ENCODE results near the gene PRPF6. TPM values are rescaled to one million over a fixed set of nuclear protein-coding genes. Genes with fewer than 3 reads are reported as not detected.

The PRPF6 gene
- total RNA-seq, 1 donor from 2014 or later: 57.2 TPM

GRCh38 chr20:63977739-63978276 is 3.1 kb upstream of the PRPF6 start:
- Histone ChIP-seq H3K9me3 (no peaks in the 10 kb centered on the region), H3K27ac (no peak overlapping the region), H3K36me3 (peaks cover 2% of the 10 kb centered on the region), H3K4me3 (no peak overlapping the region), H3K4me1 (peaks cover 52% of the 10 kb centered on the region), H3K27me3 (ENCODE audit: low read depth) (no peaks in the 10 kb centered on the region)
- DNase-seq: no peak
- intact Hi-C loops (cut with DNase I): no loop called here
- no peak for TF ChIP-seq CTCF (IDR thresholded peaks at IDR 0.05)
- ATAC-seq: no peak

- Histone ChIP-seq H3K36me3 (peaks cover 10% of the 10 kb centered on the region), H3K27me3 (ENCODE audit: low read depth) (no peaks in the 10 kb centered on the region), H3K27ac (peak overlapping the region; percentile 86), H3K4me3 (peak overlapping the region; percentile 91), H3K4me1 (peaks cover 50% of the 10 kb centered on the region), H3K9me3 (no peaks in the 10 kb centered on the region)
- DNase-seq (peak; percentile 90), ATAC-seq (peak; percentile 56 to 64)
- no peak for TF ChIP-seq CTCF (IDR thresholded peaks at IDR 0.05)
- intact Hi-C loops (cut with DNase I): no loop called here
Measured at GRCh38 chr20:63978319-63979228, 2.4 kb upstream of the PRPF6 start.

- Histone ChIP-seq H3K36me3 (peaks cover 16% of the 10 kb centered on the region), H3K4me1 (peaks cover 44% of the 10 kb centered on the region), H3K4me3 (peak overlapping the region; percentile 91), H3K27ac (peak overlapping the region; percentile 86), H3K27me3 (ENCODE audit: low read depth) (no peaks in the 10 kb centered on the region), H3K9me3 (no peaks in the 10 kb centered on the region)
- intact Hi-C loops (cut with DNase I): no loop called here
- TF ChIP-seq CTCF (IDR thresholded peaks at IDR 0.05): no peak
- ATAC-seq (no peak), DNase-seq (no peak)
Measured at GRCh38 chr20:63979229-63979556, 1.7 kb upstream of the PRPF6 start.

GRCh38 chr20:63979557-63980316 is 1.2 kb upstream of the PRPF6 start, which contains the start of gene SAMD10:
SAMD10 (minus strand) TSS chr20:63979642; CDS start chr20:63979467, 175 bp downstream.
- peak within 1 kb of the TSS; percentile 86 for H3K27ac ChIP-seq
- peak within 1 kb of the TSS; percentile 91 for H3K4me3 ChIP-seq
- no peaks in the 10 kb centered on the region for H3K9me3 ChIP-seq
- H3K4me1 ChIP-seq: peaks cover 44% of the 10 kb centered on the region
- H3K36me3 ChIP-seq: peaks cover 21% of the 10 kb centered on the region
- DNase-seq (no peak), ATAC-seq (peak; percentile 17 to 27)
- no peak for TF ChIP-seq CTCF (IDR thresholded peaks at IDR 0.05)
- intact Hi-C loops (cut with DNase I): no loop called here
- no peaks in the 10 kb centered on the region for H3K27me3 ChIP-seq (ENCODE audit: low read depth)

- Histone ChIP-seq H3K27me3 (ENCODE audit: low read depth) (no peaks in the 10 kb centered on the region), H3K4me1 (peaks cover 44% of the 10 kb centered on the region), H3K27ac (peak overlapping the region; percentile 86), H3K36me3 (peaks cover 27% of the 10 kb centered on the region), H3K4me3 (peak overlapping the region; percentile 91), H3K9me3 (no peaks in the 10 kb centered on the region)
- intact Hi-C loops (cut with DNase I): no loop called here
- DNase-seq (no peak), ATAC-seq (peak; percentile 29 to 30)
- TF ChIP-seq CTCF (IDR thresholded peaks at IDR 0.05): no peak
Measured at GRCh38 chr20:63980317-63980805, 571 bp upstream of the PRPF6 start.

All from lower lobe of right lung (tissue), 2 donors.